ENCODE measurements around the gene CD2AP.

- TF ChIP-seq, protein P1, sequence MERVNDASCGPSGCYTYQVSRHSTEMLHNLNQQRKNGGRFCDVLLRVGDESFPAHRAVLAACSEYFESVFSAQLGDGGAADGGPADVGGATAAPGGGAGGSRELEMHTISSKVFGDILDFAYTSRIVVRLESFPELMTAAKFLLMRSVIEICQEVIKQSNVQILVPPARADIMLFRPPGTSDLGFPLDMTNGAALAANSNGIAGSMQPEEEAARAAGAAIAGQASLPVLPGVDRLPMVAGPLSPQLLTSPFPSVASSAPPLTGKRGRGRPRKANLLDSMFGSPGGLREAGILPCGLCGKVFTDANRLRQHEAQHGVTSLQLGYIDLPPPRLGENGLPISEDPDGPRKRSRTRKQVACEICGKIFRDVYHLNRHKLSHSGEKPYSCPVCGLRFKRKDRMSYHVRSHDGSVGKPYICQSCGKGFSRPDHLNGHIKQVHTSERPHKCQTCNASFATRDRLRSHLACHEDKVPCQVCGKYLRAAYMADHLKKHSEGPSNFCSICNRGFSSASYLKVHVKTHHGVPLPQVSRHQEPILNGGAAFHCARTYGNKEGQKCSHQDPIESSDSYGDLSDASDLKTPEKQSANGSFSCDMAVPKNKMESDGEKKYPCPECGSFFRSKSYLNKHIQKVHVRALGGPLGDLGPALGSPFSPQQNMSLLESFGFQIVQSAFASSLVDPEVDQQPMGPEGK (CRISPR knock-in tag; IDR thresholded peaks at IDR 0.05; ENCODE audit: borderline replicate concordance) = no peak
- TF ChIP-seq SNAI2 (CRISPR knock-in tag; IDR thresholded peaks at IDR 0.05) (no peak), ZFP30 (CRISPR knock-in tag; IDR thresholded peaks at IDR 0.05) (no peak), ZNF565 (CRISPR knock-in tag; conservative IDR thresholded peaks at IDR 0.05; ENCODE audit: low read depth) (no peak), ISL1 (CRISPR knock-in tag; IDR thresholded peaks at IDR 0.05) (no peak), TOX (CRISPR knock-in tag; IDR thresholded peaks at IDR 0.05; ENCODE audit: borderline replicate concordance) (no peak), ZFP3 (CRISPR knock-in tag; IDR thresholded peaks at IDR 0.05) (no peak), CSDC2 (CRISPR knock-in tag; IDR thresholded peaks at IDR 0.05) (no peak), BACH2 (CRISPR knock-in tag; IDR thresholded peaks at IDR 0.05; ENCODE audit: borderline replicate concordance) (no peak), PPARA (CRISPR knock-in tag; IDR thresholded peaks at IDR 0.05; ENCODE audit: borderline replicate concordance) (no peak)
- TF ChIP-seq, protein P2, sequence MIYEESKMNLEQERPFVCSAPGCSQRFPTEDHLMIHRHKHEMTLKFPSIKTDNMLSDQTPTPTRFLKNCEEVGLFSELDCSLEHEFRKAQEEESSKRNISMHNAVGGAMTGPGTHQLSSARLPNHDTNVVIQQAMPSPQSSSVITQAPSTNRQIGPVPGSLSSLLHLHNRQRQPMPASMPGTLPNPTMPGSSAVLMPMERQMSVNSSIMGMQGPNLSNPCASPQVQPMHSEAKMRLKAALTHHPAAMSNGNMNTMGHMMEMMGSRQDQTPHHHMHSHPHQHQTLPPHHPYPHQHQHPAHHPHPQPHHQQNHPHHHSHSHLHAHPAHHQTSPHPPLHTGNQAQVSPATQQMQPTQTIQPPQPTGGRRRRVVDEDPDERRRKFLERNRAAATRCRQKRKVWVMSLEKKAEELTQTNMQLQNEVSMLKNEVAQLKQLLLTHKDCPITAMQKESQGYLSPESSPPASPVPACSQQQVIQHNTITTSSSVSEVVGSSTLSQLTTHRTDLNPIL (CRISPR knock-in tag; IDR thresholded peaks at IDR 0.05; ENCODE audit: low read depth) = no peak
Observed at GRCh38 chr6:47489995-47490394, 12.4 kb downstream of the CD2AP start.

All from SK-N-SH treated with all-trans-retinoic acid at 6 μM for 48 hours (cell line).